Endothelial cell of umbilical vein (primary cell): ENCODE results near the gene SIRT2.

ENCODE experiments used
- CTCF ChIP-seq, 2 donors: IDR thresholded peaks; 1 replicate in 1 of 2; 2 replicates in 1 of 2; pipeline ENCODE4 v1.5.1; 2011; ENCODE audit warnings: low read length in 2 of 2, mild to moderate bottlenecking in 2 of 2, moderate library complexity in 2 of 2, control low read depth in 1 of 2, inconsistent platforms in 1 of 2, low read depth in 1 of 2; ENCODE audit not compliant: insufficient read depth in 1 of 2; ENCODE audit errors: extremely low read depth in 1 of 2
- EZH2 ChIP-seq: IDR thresholded peaks from 2 replicates; pipeline ENCODE4 v1.6.1; 2012; ENCODE audit warnings: borderline replicate concordance, low read depth, mild to moderate bottlenecking, moderate library complexity, low read length, inconsistent platforms; ENCODE audit not compliant: severe bottlenecking
- FOS ChIP-seq: IDR thresholded peaks from 2 replicates; pipeline ENCODE4 v1.6.1; 2011; ENCODE audit warnings: mild to moderate bottlenecking, low read length, moderate library complexity, borderline replicate concordance; ENCODE audit not compliant: insufficient read depth
- GATA2 ChIP-seq: IDR thresholded peaks from 2 replicates; pipeline ENCODE4 v1.7.0; 2011; ENCODE audit warnings: low read depth, mild to moderate bottlenecking, moderate library complexity, mixed read lengths, low read length; ENCODE audit not compliant: insufficient read length, insufficient read depth
- MAX ChIP-seq: IDR thresholded peaks from 2 replicates; pipeline ENCODE4 v1.6.1; 2011; ENCODE audit not compliant: insufficient read depth, insufficient read length
- MYC ChIP-seq: IDR thresholded peaks from one replicate; pipeline ENCODE4 v1.6.1; 2011; ENCODE audit warnings: mild to moderate bottlenecking, low read depth, low read length
- POLR2A ChIP-seq: IDR thresholded peaks from 2 replicates; pipeline ENCODE4 v1.6.1; 2012; ENCODE audit warnings: low read depth, mild to moderate bottlenecking, control low read depth, low read length

GRCh38 chr19:38889803-38890202 is 9.6 kb downstream of the SIRT2 start:
- TF ChIP-seq CTCF (IDR thresholded peaks at IDR 0.05; ENCODE audit: extremely low read depth in 1 of 2, insufficient read depth in 1 of 2, low read depth in 1 of 2, low read length in 2 of 2) = no peak
- no peak for TF ChIP-seq EZH2
- TF ChIP-seq MYC = no peak
- TF ChIP-seq MAX = no peak
- no peak for TF ChIP-seq POLR2A
- no peak for TF ChIP-seq FOS
- no peak for TF ChIP-seq GATA2
